ENCODE data around the gene HM13. TPM values are rescaled to one million over a fixed set of nuclear protein-coding genes. Genes with fewer than 3 reads are reported as not detected.

Gene HM13
- total RNA-seq, 2 donors from 2014 or later: 99.7 to 131 TPM

GRCh38 chr20:31522731-31523130, 8.5 kb downstream of the HM13 start:
- H3K27ac ChIP-seq: no peak overlapping the region
- intact Hi-C loops (cut with DNase I): no loop called here
- H3K27me3 ChIP-seq (replicated peaks; ENCODE audit: insufficient read depth): no peaks in the 10 kb centered on the region
- H3K4me1 ChIP-seq (replicated peaks): no peaks in the 10 kb centered on the region
- no peaks in the 10 kb centered on the region for H3K9me3 ChIP-seq
- WGBS: 86% methylated on average over 6 of the region's 6 CpGs
- DNase-seq (ENCODE audit: low spot score): no peak
- no peak for TF ChIP-seq POLR2A (IDR thresholded peaks at IDR 0.05)
- TF ChIP-seq POLR2AphosphoS5 (IDR thresholded peaks at IDR 0.05): no peak
- TF ChIP-seq CTCF (IDR thresholded peaks at IDR 0.05): no peak
- no peaks in the 10 kb centered on the region for H3K36me3 ChIP-seq
- H3K4me3 ChIP-seq: no peak overlapping the region

- peaks cover 0 to 4% of the 10 kb centered on the region in 2 donors for H3K36me3 ChIP-seq
- TF ChIP-seq POLR2AphosphoS5 (IDR thresholded peaks at IDR 0.05) (no peak), POLR2A (IDR thresholded peaks at IDR 0.05) (no peak), CTCF (IDR thresholded peaks at IDR 0.05) (no peak)
- intact Hi-C loops (cut with DNase I): no loop called here
- H3K27me3 ChIP-seq (replicated peaks; ENCODE audit: insufficient read depth): no peaks in the 10 kb centered on the region
- no peaks in the 10 kb centered on the region for H3K4me1 ChIP-seq (replicated peaks)
- no peak overlapping the region for H3K27ac ChIP-seq
- no peak overlapping the region for H3K4me3 ChIP-seq
- H3K9me3 ChIP-seq: no peaks in the 10 kb centered on the region
- DNase-seq (ENCODE audit: low spot score): no peak
- 90% methylated on average over 8 of the region's 8 CpGs for WGBS
Observed at GRCh38 chr20:31523361-31524283, 9.4 kb downstream of the HM13 start.

GRCh38 chr20:31527266-31527665, 13.0 kb downstream of the HM13 start:
- H3K27me3 ChIP-seq (replicated peaks; ENCODE audit: insufficient read depth): no peaks in the 10 kb centered on the region
- TF ChIP-seq POLR2A (IDR thresholded peaks at IDR 0.05) (no peak), POLR2AphosphoS5 (IDR thresholded peaks at IDR 0.05) (no peak), CTCF (IDR thresholded peaks at IDR 0.05) (no peak)
- intact Hi-C loops (cut with DNase I): no loop called here
- no peak for DNase-seq (ENCODE audit: low spot score)
- H3K9me3 ChIP-seq: no peaks in the 10 kb centered on the region
- peaks cover 3 to 14% of the 10 kb centered on the region in 2 donors for H3K36me3 ChIP-seq
- 92% methylated on average over 6 of the region's 6 CpGs for WGBS
- no peak overlapping the region for H3K27ac ChIP-seq
- H3K4me3 ChIP-seq: no peak overlapping the region
- no peaks in the 10 kb centered on the region for H3K4me1 ChIP-seq (replicated peaks)

GRCh38 chr20:31535298-31535697, 21.1 kb downstream of the HM13 start:
- DNase-seq (ENCODE audit: low spot score): no peak
- Histone ChIP-seq H3K27me3 (replicated peaks; ENCODE audit: insufficient read depth) (no peaks in the 10 kb centered on the region), H3K36me3 (peaks cover 0 to 16% of the 10 kb centered on the region in 2 donors), H3K9me3 (no peaks in the 10 kb centered on the region), H3K4me3 (no peak overlapping the region), H3K4me1 (replicated peaks) (no peaks in the 10 kb centered on the region), H3K27ac (no peak overlapping the region)
- TF ChIP-seq POLR2A (IDR thresholded peaks at IDR 0.05): no peak
- TF ChIP-seq POLR2AphosphoS5 (IDR thresholded peaks at IDR 0.05): no peak
- no peak for TF ChIP-seq CTCF (IDR thresholded peaks at IDR 0.05)
- intact Hi-C loops (cut with DNase I): no loop called here

GRCh38 chr20:31536575-31536974, 22.3 kb downstream of the HM13 start:
- Histone ChIP-seq H3K27me3 (replicated peaks; ENCODE audit: insufficient read depth) (no peaks in the 10 kb centered on the region), H3K27ac (no peak overlapping the region), H3K36me3 (peaks cover 0 to 16% of the 10 kb centered on the region in 2 donors), H3K4me1 (replicated peaks) (no peaks in the 10 kb centered on the region), H3K4me3 (no peak overlapping the region), H3K9me3 (no peaks in the 10 kb centered on the region)
- intact Hi-C loops (cut with DNase I): no loop called here
- DNase-seq (ENCODE audit: low spot score): no peak
- WGBS: 96% methylated on average over 5 of the region's 5 CpGs
- no peak for TF ChIP-seq POLR2AphosphoS5 (IDR thresholded peaks at IDR 0.05)
- TF ChIP-seq CTCF (IDR thresholded peaks at IDR 0.05): no peak
- TF ChIP-seq POLR2A (IDR thresholded peaks at IDR 0.05): no peak

All from prostate gland (tissue), 2 donors.